SJSA1 (cell line): Measurements from ENCODE around the gene MAP1LC3B2. TPM values are rescaled to one million over a fixed set of nuclear protein-coding genes. Genes with fewer than 3 reads are reported as not detected.
A peak's percentile ranks its signal among the peaks of the same experiment; 100 is the strongest.

Experiments
- DNase-seq, 2 experiments: peaks; one replicate each; pipeline ENCODE4 v3.0.0-alpha.2; 2015 to 2020; ENCODE audit warnings: low spot score in 2 of 2, low read depth in 1 of 2
- H3K27ac ChIP-seq: fragments of 250-450 bp; sonication (Bioruptor Pico); 2 replicates; pipeline ENCODE4 v1.5.1; 2020; ENCODE audit warnings: mild to moderate bottlenecking, moderate library complexity
- H3K27me3 ChIP-seq: fragments of 250-450 bp; sonication (Bioruptor Pico); replicated peaks from 2 replicates; pipeline ENCODE4 v1.5.1; 2020; ENCODE audit warnings: mild to moderate bottlenecking, moderate library complexity
- H3K36me3 ChIP-seq: fragments of 250-450 bp; sonication (Bioruptor Pico); 2 replicates; pipeline ENCODE4 v1.5.1; 2020; ENCODE audit warnings: mild to moderate bottlenecking
- H3K4me1 ChIP-seq: fragments of 250-450 bp; sonication (Bioruptor Pico); replicated peaks from 2 replicates; pipeline ENCODE4 v1.6.1; 2021; ENCODE audit warnings: mild to moderate bottlenecking
- H3K4me3 ChIP-seq: fragments of 250-450 bp; sonication (Bioruptor Pico); 2 replicates; pipeline ENCODE4 v1.5.1; 2020; ENCODE audit warnings: mild to moderate bottlenecking
- H3K9me3 ChIP-seq: fragments of 250-450 bp; sonication (Bioruptor Pico); replicated peaks from 2 replicates; pipeline ENCODE4 v1.5.1; 2020; ENCODE audit warnings: mild to moderate bottlenecking
- total RNA-seq: library from RNA; depleted of rRNA; stranded (reverse); fragments of >200 nt; shearing (Covaris generic); gene quantifications from 2 replicates; pipeline ENCODE4 v1.2.3, GENCODE V29; 2014

The MAP1LC3B2 gene
- total RNA-seq, 1 experiment from 2014 or later: 0.37 TPM

GRCh38 chr12:116541547-116542344, 17.4 kb upstream of the MAP1LC3B2 start:
- H3K36me3 ChIP-seq: no peaks in the 10 kb centered on the region
- H3K27ac ChIP-seq: no peak overlapping the region
- H3K27me3 ChIP-seq: no peaks in the 10 kb centered on the region
- H3K9me3 ChIP-seq: no peaks in the 10 kb centered on the region
- H3K4me1 ChIP-seq: peaks cover 48% of the 10 kb centered on the region
- no peak for DNase-seq
- H3K4me3 ChIP-seq: no peak overlapping the region

- Histone ChIP-seq H3K9me3 (no peaks in the 10 kb centered on the region), H3K4me1 (peaks cover 46% of the 10 kb centered on the region), H3K4me3 (no peak overlapping the region), H3K27me3 (no peaks in the 10 kb centered on the region), H3K27ac (no peak overlapping the region), H3K36me3 (no peaks in the 10 kb centered on the region)
- DNase-seq: no peak
These were observed 16.7 kb upstream of the MAP1LC3B2 start for GRCh38 chr12:116542345-116542956.

- H3K27me3 ChIP-seq: no peaks in the 10 kb centered on the region
- H3K4me3 ChIP-seq: no peak overlapping the region
- H3K9me3 ChIP-seq: no peaks in the 10 kb centered on the region
- no peaks in the 10 kb centered on the region for H3K36me3 ChIP-seq
- H3K27ac ChIP-seq: no peak overlapping the region
- DNase-seq: no peak
- H3K4me1 ChIP-seq: peaks cover 40% of the 10 kb centered on the region
These were observed 14.5 kb upstream of the MAP1LC3B2 start for GRCh38 chr12:116544656-116545055.

GRCh38 chr12:116545144-116545543, 14.0 kb upstream of the MAP1LC3B2 start:
- DNase-seq: no peak
- Histone ChIP-seq H3K27me3 (no peaks in the 10 kb centered on the region), H3K4me3 (no peak overlapping the region), H3K9me3 (no peaks in the 10 kb centered on the region), H3K27ac (no peak overlapping the region), H3K4me1 (peaks cover 35% of the 10 kb centered on the region), H3K36me3 (no peaks in the 10 kb centered on the region)

GRCh38 chr12:116545936-116546335, 13.2 kb upstream of the MAP1LC3B2 start:
- H3K36me3 ChIP-seq: no peaks in the 10 kb centered on the region
- no peak overlapping the region for H3K4me3 ChIP-seq
- no peak overlapping the region for H3K27ac ChIP-seq
- no peak for DNase-seq
- no peaks in the 10 kb centered on the region for H3K27me3 ChIP-seq
- peaks cover 32% of the 10 kb centered on the region for H3K4me1 ChIP-seq
- no peaks in the 10 kb centered on the region for H3K9me3 ChIP-seq

GRCh38 chr12:116547955-116548501, 11.2 kb upstream of the MAP1LC3B2 start:
- Histone ChIP-seq H3K4me1 (peaks cover 32% of the 10 kb centered on the region), H3K36me3 (no peaks in the 10 kb centered on the region), H3K9me3 (no peaks in the 10 kb centered on the region), H3K4me3 (no peak overlapping the region), H3K27me3 (no peaks in the 10 kb centered on the region), H3K27ac (peak overlapping the region; percentile 49)
- peak; percentile 83 to 88 for DNase-seq

- Histone ChIP-seq H3K27ac (no peak overlapping the region), H3K9me3 (no peaks in the 10 kb centered on the region), H3K4me1 (peaks cover 32% of the 10 kb centered on the region), H3K4me3 (no peak overlapping the region), H3K27me3 (no peaks in the 10 kb centered on the region), H3K36me3 (no peaks in the 10 kb centered on the region)
- no peak for DNase-seq
These were observed 9.2 kb upstream of the MAP1LC3B2 start for GRCh38 chr12:116549993-116550392.

GRCh38 chr12:116551151-116551550, 8.0 kb upstream of the MAP1LC3B2 start:
- no peak overlapping the region for H3K27ac ChIP-seq
- no peak overlapping the region for H3K4me3 ChIP-seq
- no peaks in the 10 kb centered on the region for H3K9me3 ChIP-seq
- H3K27me3 ChIP-seq: no peaks in the 10 kb centered on the region
- no peaks in the 10 kb centered on the region for H3K36me3 ChIP-seq
- DNase-seq: no peak
- peaks cover 32% of the 10 kb centered on the region for H3K4me1 ChIP-seq

- no peaks in the 10 kb centered on the region for H3K27me3 ChIP-seq
- H3K4me1 ChIP-seq: peaks cover 32% of the 10 kb centered on the region
These were observed 7.6 kb upstream of the MAP1LC3B2 start for GRCh38 chr12:116551619-116551951.

GRCh38 chr12:116551952-116552772, 7.0 kb upstream of the MAP1LC3B2 start:
- DNase-seq: no peak
- Histone ChIP-seq H3K4me1 (peaks cover 30% of the 10 kb centered on the region), H3K9me3 (no peaks in the 10 kb centered on the region), H3K4me3 (no peak overlapping the region), H3K27me3 (no peaks in the 10 kb centered on the region), H3K36me3 (no peaks in the 10 kb centered on the region), H3K27ac (0 out of 2 replicates have a peak overlapping the region, but pooled peaks have one; percentile 24)

More at GRCh38 chr12:116551619-116551951, 7.6 kb upstream of the MAP1LC3B2 start:
- 0 out of 2 replicates have a peak overlapping the region, but pooled peaks have one; percentile 24 for H3K27ac ChIP-seq
- no peak for DNase-seq
- H3K9me3 ChIP-seq: no peaks in the 10 kb centered on the region
- no peaks in the 10 kb centered on the region for H3K36me3 ChIP-seq
- no peak overlapping the region for H3K4me3 ChIP-seq

GRCh38 chr12:116552773-116553373, 6.3 kb upstream of the MAP1LC3B2 start:
- no peak for DNase-seq
- H3K4me3 ChIP-seq: no peak overlapping the region
- H3K4me1 ChIP-seq: peaks cover 23% of the 10 kb centered on the region
- H3K36me3 ChIP-seq: no peaks in the 10 kb centered on the region
- no peaks in the 10 kb centered on the region for H3K27me3 ChIP-seq
- no peaks in the 10 kb centered on the region for H3K9me3 ChIP-seq
- no peak overlapping the region for H3K27ac ChIP-seq

GRCh38 chr12:116556356-116556952, 2.7 kb upstream of the MAP1LC3B2 start:
- Histone ChIP-seq H3K9me3 (no peaks in the 10 kb centered on the region), H3K4me1 (peaks cover 16% of the 10 kb centered on the region), H3K4me3 (no peak overlapping the region), H3K27ac (no peak overlapping the region), H3K27me3 (no peaks in the 10 kb centered on the region), H3K36me3 (no peaks in the 10 kb centered on the region)
- no peak for DNase-seq
